Measurements from ENCODE around the gene SCTR. TPM values are rescaled to one million over a fixed set of nuclear protein-coding genes. Genes with fewer than 3 reads are reported as not detected.

SCTR gene
- total and polyA plus RNA-seq, 2 of the 8 experiments (the other 6 are each of a cell fraction or from before 2014, with no cell fraction given) = 0.15 TPM; not detected in 1

DNA sequence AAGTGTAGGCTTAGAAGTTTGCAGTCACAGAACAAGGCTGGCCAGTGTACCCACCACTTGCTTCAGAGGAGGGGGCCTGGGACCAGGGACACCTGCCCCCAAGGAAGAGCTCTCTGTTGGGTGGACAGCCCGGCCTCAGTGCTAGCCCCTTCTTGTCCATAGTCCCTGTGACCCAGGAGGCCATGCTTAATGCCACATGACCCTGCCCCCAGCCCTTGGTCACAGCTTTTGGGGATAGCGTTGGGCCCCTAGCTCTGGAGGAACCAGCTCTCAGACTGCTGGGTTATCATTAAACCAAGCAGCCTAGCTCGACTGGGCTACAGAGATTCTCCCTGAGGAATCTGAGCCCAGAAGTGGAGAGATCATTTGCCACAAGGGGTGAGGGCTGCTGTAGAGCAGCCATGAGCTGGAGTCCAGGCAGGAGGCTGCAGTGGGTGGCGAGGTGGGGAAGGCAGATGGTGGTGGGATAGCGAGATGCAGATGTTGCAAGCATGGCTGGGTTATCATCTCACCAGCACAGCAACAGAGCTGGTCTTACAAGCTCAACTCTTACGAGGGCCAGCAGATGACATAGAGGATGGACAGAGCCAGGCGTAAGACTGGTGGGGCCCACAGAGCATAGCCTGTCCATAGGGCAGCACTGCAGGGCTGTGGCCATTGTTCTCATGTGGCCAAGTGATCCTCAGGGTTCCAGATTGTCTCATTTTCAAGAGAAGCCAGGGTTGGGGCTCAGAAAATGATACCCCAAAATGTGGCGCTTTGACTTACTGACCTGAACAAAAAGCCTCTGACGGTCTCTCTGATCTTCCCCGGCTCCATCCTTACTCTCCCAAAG, 99.8 kb downstream of the SCTR start:
- POLR2A ChIA-PET (ENCODE audit: partially characterized antibody) = interaction anchor here (0.8 to 1.1 kb wide), 2 partner anchors 10 kb away, joined by 3 read pairs; no protein-coding TSS in a partner anchor
- WGBS, 2 experiments (ENCODE audit: extremely low coverage in 1 of 2, insufficient coverage in 1 of 2, insufficient read length in 1 of 2, insufficient replicate concordance in 2 of 2, low coverage in 1 of 2, low lambda C conversion rate in 2 of 2, missing lambda C conversion rate in 1 of 2) = 86% methylated on average over 10 of the region's 10 CpGs; no CpG with 5 or more reads in 1 of the 2 experiments
- FAIRE-seq = no peak
- TF ChIP-seq SUZ12 (IDR thresholded peaks at IDR 0.05; ENCODE audit: low read length) (no peak), NANOG (IDR thresholded peaks at IDR 0.05; ENCODE audit: insufficient read depth, low read depth, low read length, poor library complexity, severe bottlenecking) (no peak), RFX5 (IDR thresholded peaks at IDR 0.05; ENCODE audit: borderline replicate concordance, low read depth, low read length) (no peak), CHD1 (IDR thresholded peaks at IDR 0.05; ENCODE audit: low read depth, low read length) (no peak), SIN3A (conservative IDR thresholded peaks at IDR 0.05 in 1 of 2, IDR thresholded peaks at IDR 0.05 in 1 of 2; ENCODE audit: low read depth in 1 of 2, low read length in 2 of 2) (no peak), GABPA (IDR thresholded peaks at IDR 0.05; ENCODE audit: borderline replicate concordance, insufficient read depth, low read length) (no peak), CHD2 (IDR thresholded peaks at IDR 0.05; ENCODE audit: low read length) (no peak), TBP (IDR thresholded peaks at IDR 0.05; ENCODE audit: low read depth, low read length) (no peak), RBBP5 (IDR thresholded peaks at IDR 0.05; ENCODE audit: borderline replicate concordance, low read depth, low read length) (no peak), EP300 (IDR thresholded peaks at IDR 0.05; ENCODE audit: borderline replicate concordance in 1 of 2, low read depth in 2 of 2, low read length in 2 of 2) (no peak), TAF7 (optimal IDR thresholded peaks at IDR 0.05; ENCODE audit: borderline replicate concordance, low read depth, low read length) (no peak)

More for the DNA sequence above, 99.8 kb downstream of the SCTR start:
- CTCF ChIA-PET (ENCODE audit: partially characterized antibody) = interaction anchor here (0.9 to 1.4 kb wide), 4 partner anchors 9 to 62 kb away, joined by 3 to 10 read pairs (median 3); no protein-coding TSS in a partner anchor
- H4K5ac ChIP-seq (ENCODE audit: insufficient read length, low read depth, low read length) = no peak overlapping the region
- no peak overlapping the region for H3K9ac ChIP-seq (replicated peaks in 1 of 4; ENCODE audit: extremely low read depth in 1 of 4, low read depth in 3 of 4, low read length in 3 of 4)
- no peak overlapping the region for H2AFZ ChIP-seq (ENCODE audit: low read length)
- H3K36me3 ChIP-seq (ENCODE audit: control insufficient read depth in 2 of 4, insufficient read depth in 4 of 4, low read length in 3 of 4) = no peaks in the 10 kb centered on the region
- no peaks in the 10 kb centered on the region for H3K79me1 ChIP-seq (ENCODE audit: low read depth, low read length)
- no peaks in the 10 kb centered on the region for H3K79me2 ChIP-seq (ENCODE audit: control insufficient read depth in 1 of 2, insufficient read depth in 2 of 2, low read length in 2 of 2)
- H3K4ac ChIP-seq (replicated peaks; ENCODE audit: insufficient read length, low read depth, low read length) = no peak overlapping the region
- H2BK5ac ChIP-seq (ENCODE audit: low read depth, low read length) = no peak overlapping the region
- peaks cover 0 to 3% (median 0%) of the 10 kb centered on the region in 4 experiments; a peak in 3 of 7 replicates for H3K27me3 ChIP-seq (replicated peaks in 1 of 4; ENCODE audit: control insufficient read depth in 3 of 4, extremely low read depth in 1 of 4, insufficient read depth in 3 of 4, low read length in 3 of 4)
- H3K18ac ChIP-seq (ENCODE audit: extremely low read depth, low read length) = no peak overlapping the region
- no peak overlapping the region for H3K23ac ChIP-seq (ENCODE audit: insufficient read length)
- H3K23me2 ChIP-seq (ENCODE audit: low read depth, low read length) = 0 out of 2 replicates have a peak, but pooled peaks cover 1% of the 10 kb centered on the region
- no peak overlapping the region for H4K91ac ChIP-seq (replicated peaks; ENCODE audit: insufficient read length, low read length)
- no peaks in the 10 kb centered on the region for H4K20me1 ChIP-seq (replicated peaks in 1 of 2; ENCODE audit: control insufficient read depth in 1 of 2, insufficient read depth in 2 of 2, low read length in 2 of 2)
- peaks cover 10 to 15% of the 10 kb centered on the region in 2 experiments; a peak in 3 of 4 replicates for H3K9me3 ChIP-seq (ENCODE audit: insufficient read depth in 2 of 2, low read depth in 1 of 2, low read length in 1 of 2)
- H3K4me1 ChIP-seq (replicated peaks in 1 of 4; ENCODE audit: control insufficient read depth in 3 of 4, insufficient read depth in 4 of 4, low read length in 3 of 4) = peaks cover 0 to 8% (median 0%) of the 10 kb centered on the region in 4 experiments; a peak in 3 of 7 replicates
- H2BK20ac ChIP-seq (ENCODE audit: low read length) = no peak overlapping the region
- H2BK15ac ChIP-seq (ENCODE audit: low read length) = 0 out of 2 replicates have a peak overlapping the region, but pooled peaks have one; percentile 10
- H3K56ac ChIP-seq (replicated peaks; ENCODE audit: insufficient read length, low read depth, low read length) = no peak overlapping the region
- no peak overlapping the region for H3K4me3 ChIP-seq (ENCODE audit: extremely low read depth in 1 of 4, insufficient read depth in 2 of 4, low read depth in 3 of 4, low read length in 4 of 4)
- no peak overlapping the region for H3K4me2 ChIP-seq (ENCODE audit: insufficient read depth in 1 of 2, low read depth in 2 of 2, low read length in 2 of 2)
- no peak overlapping the region for H3K27ac ChIP-seq (ENCODE audit: low read depth, low read length)
- H2BK120ac ChIP-seq (replicated peaks; ENCODE audit: low read depth, low read length) = no peak overlapping the region
- no peak overlapping the region for H2AK5ac ChIP-seq (ENCODE audit: low read depth, low read length)
- no peak overlapping the region for H4K8ac ChIP-seq (ENCODE audit: extremely low read depth, insufficient read depth, low read length)
- H3K14ac ChIP-seq (ENCODE audit: insufficient read length) = no peak overlapping the region
- DNase-seq (ENCODE audit: low read depth in 1 of 2, low spot score in 2 of 2) = no peak
- 0 out of 2 replicates have a peak overlapping the region, but pooled peaks have one; percentile 50 for H2BK12ac ChIP-seq (ENCODE audit: low read depth, low read length)

Measured in H1 (cell line).